A549 treated with AZD9567 at 1 μM for 4 hours (cell line): ENCODE results near the gene ATP5PD. TPM values are rescaled to one million over a fixed set of nuclear protein-coding genes. Genes with fewer than 3 reads are reported as not detected.

Experiments used
- total RNA-seq: library from RNA; stranded (reverse); fragments of 200-300 nt; extraction: Qiagen RNA extraction; gene quantifications from 5 replicates; pipeline ENCODE4 v1.2.3, GENCODE V29; 2022; ENCODE audit not compliant: insufficient read depth

Gene ATP5PD
- total RNA-seq = 490 to 552 TPM (median 514 TPM) in 5 replicates

DNA sequence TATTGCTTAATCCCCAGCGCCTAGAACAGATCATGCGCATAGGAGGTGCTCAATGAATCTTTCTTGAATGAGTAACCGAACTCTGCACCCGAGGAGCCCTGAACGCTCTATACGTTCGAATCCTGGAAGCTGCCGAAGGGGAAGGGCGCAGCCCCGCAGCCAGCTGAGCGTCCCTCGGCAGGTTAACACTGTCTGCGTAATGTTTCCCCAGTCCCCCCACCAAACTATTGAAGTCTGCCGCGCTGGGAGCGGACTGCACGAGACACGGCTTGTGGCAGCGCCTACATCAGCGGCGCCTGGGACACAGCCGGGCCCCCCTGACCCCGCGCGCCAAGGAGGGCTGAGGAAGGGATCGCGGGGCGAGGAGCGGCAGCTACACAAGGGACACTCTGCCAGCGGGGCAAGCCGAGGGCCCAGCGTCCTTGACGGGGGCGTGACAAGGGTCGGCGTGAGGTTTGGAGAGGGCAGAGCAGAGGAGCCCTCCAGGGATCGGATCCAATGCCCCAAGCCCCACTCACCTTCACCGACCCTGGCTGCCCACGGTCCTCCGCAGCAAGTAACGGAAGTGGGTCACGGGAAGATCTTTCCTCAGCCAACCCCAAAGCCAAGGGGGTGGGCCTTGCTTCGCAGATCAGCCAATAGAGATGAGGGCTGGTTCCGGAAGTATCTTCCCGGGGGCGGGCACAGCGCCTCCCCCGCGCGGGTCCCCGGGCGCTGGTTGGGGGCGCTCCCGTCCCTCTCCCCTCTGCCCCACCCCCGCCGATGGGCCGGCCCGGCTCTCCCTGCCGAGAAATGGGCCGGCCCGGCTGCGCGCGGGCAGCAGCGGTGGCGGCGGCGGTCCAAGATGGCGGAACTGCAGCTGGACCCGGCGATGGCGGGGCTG lies at the start of gene ATP5PD, which contains the start of gene KCTD2:
ATP5PD (minus strand) TSS at position 563 of the 883 bp plus-strand sequence. CDS start 4,319 bp downstream, outside the sequence.
KCTD2 (plus strand) TSS at position 819 of the 883 bp plus-strand sequence; CDS start at position 845, 26 bp downstream.

GRCh38 chr17:75087558-75088453 lies 41.0 kb upstream of the ATP5PD start, which contains the start of gene SLC16A5:
TSS of gene SLC16A5 (plus strand) at chr17:75087954. CDS start at chr17:75093637, 5,683 bp downstream.

DNA sequence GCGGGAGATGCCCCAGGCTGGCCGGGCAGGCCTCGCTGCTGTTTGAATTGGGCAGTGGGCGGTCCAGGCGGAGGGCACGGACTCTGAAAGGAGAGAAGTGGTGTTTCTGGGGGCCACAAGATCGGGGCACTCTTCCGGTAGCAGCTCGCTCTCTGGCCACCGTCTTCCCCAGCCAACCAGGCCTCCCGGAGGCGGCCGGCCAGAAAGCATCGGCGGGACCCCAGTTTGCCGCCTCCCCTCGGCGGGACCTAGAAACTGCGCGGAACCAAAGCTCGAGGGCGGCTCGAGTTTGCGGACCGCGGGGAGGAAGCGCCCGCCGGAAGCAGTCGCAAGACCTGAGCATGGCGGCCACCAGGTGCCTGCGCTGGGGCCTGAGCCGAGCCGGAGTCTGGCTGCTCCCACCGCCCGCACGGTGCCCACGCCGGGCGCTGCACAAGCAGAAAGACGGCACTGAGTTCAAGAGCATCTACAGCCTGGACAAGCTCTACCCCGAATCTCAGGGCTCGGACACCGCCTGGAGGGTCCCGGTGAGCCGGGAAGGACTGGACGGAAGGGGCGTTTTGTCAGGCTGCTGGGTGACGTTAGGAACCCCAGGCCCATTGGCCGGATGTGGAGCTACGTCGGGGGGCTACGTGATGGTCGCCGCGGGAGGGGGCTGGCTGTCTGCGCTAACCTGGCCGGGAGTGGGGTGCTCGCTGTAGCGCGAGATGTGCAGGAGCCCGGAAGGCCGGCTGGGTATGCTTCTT lies 34.2 kb downstream of the ATP5PD start, which contains the start of gene MRPL58:
MRPL58 (plus strand) TSS at position 325 of the 746 bp plus-strand sequence; CDS start at position 342, 17 bp downstream.

Other genes with a start within 250 kb of the ATP5PD start
- gene GRIN2C, start 187.1 kb downstream of the ATP5PD start, total RNA-seq = 0.16 to 0.53 TPM (median 0.23 TPM) in 4 of 5 replicates, not detected in the other
- gene FDXR, start 174.0 kb downstream of the ATP5PD start, total RNA-seq = 49.1 to 79.5 TPM (median 65.5 TPM) in 5 replicates
- gene FADS6, start 153.3 kb downstream of the ATP5PD start, total RNA-seq = 0.03 to 0.15 TPM (median 0.06 TPM) in 3 of 5 replicates, not detected in the others
- 0.06 to 0.09 TPM (median 0.06 TPM) in 4 of 5 replicates, not detected in the other for gene USH1G, start 123.7 kb downstream of the ATP5PD start, total RNA-seq
- gene OTOP2, start 122.7 kb downstream of the ATP5PD start, total RNA-seq = 0.03 to 0.08 TPM (median 0.06 TPM) in 4 of 5 replicates, not detected in the other
- gene OTOP3, start 111.1 kb downstream of the ATP5PD start, total RNA-seq = not detected in 5 replicates
- gene HID1, start 74.2 kb downstream of the ATP5PD start, total RNA-seq = 11.9 to 17.0 TPM (median 12.3 TPM) in 5 replicates
- gene CDR2L, start 59.3 kb downstream of the ATP5PD start, total RNA-seq = 68.1 to 71.3 TPM (median 68.8 TPM) in 5 replicates
- gene MRPL58, start 34.3 kb downstream of the ATP5PD start, total RNA-seq = 63.6 to 85.7 TPM (median 80.7 TPM) in 5 replicates
- gene KCTD2, start 256 bp upstream of the ATP5PD start, total RNA-seq = 30.8 to 35.2 TPM (median 31.4 TPM) in 5 replicates
- 21.2 to 29.7 TPM (median 29.1 TPM) in 5 replicates for gene SLC16A5, start 41.0 kb upstream of the ATP5PD start, total RNA-seq
- gene ARMC7, start 63.0 kb upstream of the ATP5PD start, total RNA-seq = 16.3 to 18.8 TPM (median 16.8 TPM) in 5 replicates
- 61.9 to 137 TPM (median 123 TPM) in 5 replicates for gene NT5C, start 84.8 kb upstream of the ATP5PD start, total RNA-seq
- 760 to 817 TPM (median 790 TPM) in 5 replicates for gene JPT1, start 107.5 kb upstream of the ATP5PD start, total RNA-seq
- 352 to 579 TPM (median 384 TPM) in 5 replicates for gene SUMO2, start 136.0 kb upstream of the ATP5PD start, total RNA-seq
- 91.8 to 101 TPM (median 98.8 TPM) in 5 replicates for gene NUP85, start 158.7 kb upstream of the ATP5PD start, total RNA-seq
- gene GGA3, start 214.6 kb upstream of the ATP5PD start, total RNA-seq = 21.3 to 34.9 TPM (median 31.4 TPM) in 5 replicates
- 158 to 181 TPM (median 171 TPM) in 5 replicates for gene MRPS7, start 214.9 kb upstream of the ATP5PD start, total RNA-seq
- 31.9 to 38.5 TPM (median 37.8 TPM) in 5 replicates for gene MIF4GD, start 224.3 kb upstream of the ATP5PD start, total RNA-seq
- gene SLC25A19, start 242.5 kb upstream of the ATP5PD start, total RNA-seq = 16.5 to 24.0 TPM (median 22.8 TPM) in 5 replicates